Tibial nerve (tissue), 3 donors: ENCODE measurements around the gene MEGF10.

Experiments
- CTCF ChIP-seq, 5 experiments: fragments of 200-600 bp in 3 of 5; fragments of 450-650 bp in 2 of 5; sonication (generic) in 3 of 5; IDR thresholded peaks; one replicate each; pipeline ENCODE4 v1.5.1; 2016 to 2019; ENCODE audit warnings: antibody characterized with exemption in 5 of 5, mild to moderate bottlenecking in 3 of 5, moderate library complexity in 2 of 5
- POLR2A ChIP-seq, 2 donors: fragments of 450-650 bp; IDR thresholded peaks; one replicate each; pipeline ENCODE4 v1.6.1; 2017; ENCODE audit warnings: antibody characterized with exemption in 2 of 2, mild to moderate bottlenecking in 2 of 2, moderate library complexity in 2 of 2

GRCh38 chr5:127290019-127290945, at the start of gene MEGF10:
- TF ChIP-seq CTCF (IDR thresholded peaks at IDR 0.05) = peak; percentile 41 to 69 (median 64)
- no peak for TF ChIP-seq POLR2A (IDR thresholded peaks at IDR 0.05)
